WTC11 (cell line): ENCODE measurements around the gene AGAP3.

Experiments
- GABPB1 ChIP-seq: sonication (generic); formaldehyde crosslinking; IDR thresholded peaks from 2 replicates; pipeline ENCODE4 v1.8.1; 2023; ENCODE audit warnings: mild to moderate bottlenecking, missing genetic modification reagents
- SP1 ChIP-seq: sonication (generic); formaldehyde crosslinking; conservative IDR thresholded peaks from 2 replicates; pipeline ENCODE4 v1.8.1; 2022; ENCODE audit warnings: missing genetic modification reagents
- ZNF423 ChIP-seq: fragments of 250-450 bp; sonication (Bioruptor Pico); IDR thresholded peaks from 2 replicates; pipeline ENCODE4 v2.1.2; 2022; ENCODE audit warnings: mild to moderate bottlenecking, moderate library complexity
- TF ChIP-seq, protein P1 (sequence below): fragments of 200-600 bp; IDR thresholded peaks from 2 replicates; pipeline ENCODE4 v1.8.0; 2022; ENCODE audit warnings: antibody characterized with exemption
- TF ChIP-seq, protein P2 (sequence below): sonication (generic); formaldehyde crosslinking; IDR thresholded peaks from 2 replicates; pipeline ENCODE4 v1.8.1; 2022; ENCODE audit warnings: mild to moderate bottlenecking, missing genetic modification reagents, moderate library complexity, borderline replicate concordance

- TF ChIP-seq, protein P1, sequence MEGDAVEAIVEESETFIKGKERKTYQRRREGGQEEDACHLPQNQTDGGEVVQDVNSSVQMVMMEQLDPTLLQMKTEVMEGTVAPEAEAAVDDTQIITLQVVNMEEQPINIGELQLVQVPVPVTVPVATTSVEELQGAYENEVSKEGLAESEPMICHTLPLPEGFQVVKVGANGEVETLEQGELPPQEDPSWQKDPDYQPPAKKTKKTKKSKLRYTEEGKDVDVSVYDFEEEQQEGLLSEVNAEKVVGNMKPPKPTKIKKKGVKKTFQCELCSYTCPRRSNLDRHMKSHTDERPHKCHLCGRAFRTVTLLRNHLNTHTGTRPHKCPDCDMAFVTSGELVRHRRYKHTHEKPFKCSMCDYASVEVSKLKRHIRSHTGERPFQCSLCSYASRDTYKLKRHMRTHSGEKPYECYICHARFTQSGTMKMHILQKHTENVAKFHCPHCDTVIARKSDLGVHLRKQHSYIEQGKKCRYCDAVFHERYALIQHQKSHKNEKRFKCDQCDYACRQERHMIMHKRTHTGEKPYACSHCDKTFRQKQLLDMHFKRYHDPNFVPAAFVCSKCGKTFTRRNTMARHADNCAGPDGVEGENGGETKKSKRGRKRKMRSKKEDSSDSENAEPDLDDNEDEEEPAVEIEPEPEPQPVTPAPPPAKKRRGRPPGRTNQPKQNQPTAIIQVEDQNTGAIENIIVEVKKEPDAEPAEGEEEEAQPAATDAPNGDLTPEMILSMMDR, result no peak
- TF ChIP-seq ZNF423 (CRISPR knock-in tag) (no peak), SP1 (CRISPR knock-in tag) (no peak), GABPB1 (CRISPR knock-in tag) (no peak)
- TF ChIP-seq, protein P2, sequence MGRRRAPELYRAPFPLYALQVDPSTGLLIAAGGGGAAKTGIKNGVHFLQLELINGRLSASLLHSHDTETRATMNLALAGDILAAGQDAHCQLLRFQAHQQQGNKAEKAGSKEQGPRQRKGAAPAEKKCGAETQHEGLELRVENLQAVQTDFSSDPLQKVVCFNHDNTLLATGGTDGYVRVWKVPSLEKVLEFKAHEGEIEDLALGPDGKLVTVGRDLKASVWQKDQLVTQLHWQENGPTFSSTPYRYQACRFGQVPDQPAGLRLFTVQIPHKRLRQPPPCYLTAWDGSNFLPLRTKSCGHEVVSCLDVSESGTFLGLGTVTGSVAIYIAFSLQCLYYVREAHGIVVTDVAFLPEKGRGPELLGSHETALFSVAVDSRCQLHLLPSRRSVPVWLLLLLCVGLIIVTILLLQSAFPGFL, result no peak
Measured at GRCh38 chr7:151062111-151062398, 24.2 kb upstream of the AGAP3 start.
